Activated CD4-positive, alpha-beta T cell treated with anti-CD3 and anti-CD28 coated beads, Interleukin-2, amount 50 U/mL, for 4 hours (primary cell): ENCODE data around the gene RHBDD1.

Source experiments
- DNase-seq, 2 experiments: peaks; one replicate each; pipeline ENCODE4 v3.0.0-alpha.2; 2020

RHBDD1 gene

GRCh38 chr2:226943862-226944620 lies 108.2 kb downstream of the RHBDD1 start:
- no peak for DNase-seq

DNA sequence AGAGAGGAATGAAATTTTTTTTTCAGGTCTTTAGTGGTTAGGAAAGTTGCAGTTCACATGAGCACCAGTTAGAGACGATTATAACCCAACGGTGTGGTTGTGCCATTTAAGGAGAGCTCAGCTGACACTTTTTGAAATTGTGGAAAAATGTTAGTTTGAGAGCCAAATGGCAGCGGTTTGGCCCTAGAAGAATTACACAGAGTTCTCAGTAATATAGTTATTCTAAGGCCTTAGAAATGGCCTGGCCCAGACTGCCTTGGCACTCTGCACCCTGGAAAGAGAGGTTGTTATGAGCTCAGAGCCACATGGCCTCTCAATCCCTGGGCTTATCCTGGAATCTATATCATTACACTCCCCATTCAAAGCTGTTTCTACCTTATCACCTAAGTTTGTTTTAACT lies 117.4 kb downstream of the RHBDD1 start:
- no peak for DNase-seq

- no peak for DNase-seq
Measured at GRCh38 chr2:226953826-226954225, 118.0 kb downstream of the RHBDD1 start.

DNA sequence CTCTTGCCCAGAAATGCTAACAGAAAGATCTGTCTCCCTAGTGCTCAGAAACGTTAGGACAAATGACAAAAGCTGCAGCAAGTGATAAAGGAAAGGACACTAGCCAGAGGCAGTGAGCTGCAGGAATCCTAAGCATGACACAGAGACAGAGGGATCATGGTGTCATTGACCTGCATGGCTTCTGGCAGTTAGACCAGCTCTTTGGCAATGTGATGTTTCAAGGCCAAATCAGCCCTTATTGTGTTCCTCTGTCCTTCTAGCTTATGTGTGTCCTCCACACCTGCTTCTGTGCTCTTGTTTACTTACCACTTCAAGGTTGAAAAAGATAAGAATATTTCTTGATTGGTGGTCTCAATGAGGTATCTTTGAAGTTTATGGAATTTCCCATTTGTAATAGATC lies 120.8 kb downstream of the RHBDD1 start:
- DNase-seq, result no peak

DNA sequence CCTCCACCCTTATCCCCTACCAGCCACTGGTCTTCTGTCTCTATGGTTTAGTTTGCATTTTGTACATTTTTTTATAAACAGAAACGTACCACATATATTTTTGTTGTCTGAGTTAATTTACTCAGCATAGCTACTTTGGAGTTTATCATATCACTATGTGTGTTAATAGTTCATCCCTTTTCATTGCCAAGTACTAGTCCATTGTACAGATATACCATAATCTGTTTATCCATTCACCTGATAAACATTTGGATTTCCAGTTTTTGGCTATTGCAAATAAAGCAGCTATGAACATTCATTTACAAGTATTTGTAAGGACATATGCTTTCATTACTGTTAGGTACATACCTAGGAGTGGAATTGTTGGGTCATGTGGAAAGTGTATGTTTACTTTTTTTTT lies 123.6 kb downstream of the RHBDD1 start:
- no peak for DNase-seq

- DNase-seq, result no peak
Measured at GRCh38 chr2:226962176-226962773, 126.4 kb downstream of the RHBDD1 start.

- DNase-seq, result no peak
Measured at GRCh38 chr2:226963528-226963927, 127.7 kb downstream of the RHBDD1 start.

DNA sequence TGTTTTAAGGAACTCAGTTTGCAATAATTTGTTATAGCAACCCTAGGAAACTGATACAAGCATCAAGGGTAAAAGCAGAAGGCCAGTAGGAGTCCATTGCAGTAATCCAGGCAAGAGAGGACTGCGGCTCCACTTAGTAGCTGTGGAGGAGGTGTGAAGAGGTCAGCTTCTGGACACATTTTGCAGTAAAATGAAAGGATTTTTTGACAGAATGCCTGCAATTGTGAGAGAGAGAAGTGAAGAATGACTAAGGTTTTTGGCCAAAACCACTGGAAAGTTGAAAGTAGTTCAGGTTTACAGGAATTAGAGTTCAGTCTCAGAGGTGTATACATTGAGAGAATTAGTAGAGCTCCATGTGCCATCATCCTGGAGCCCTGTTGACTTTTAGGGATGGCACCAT lies 129.5 kb downstream of the RHBDD1 start:
- DNase-seq, result no peak

- no peak for DNase-seq
Measured at GRCh38 chr2:226969417-226970080, 133.7 kb downstream of the RHBDD1 start.

- DNase-seq, result no peak
Measured at GRCh38 chr2:226970362-226970761, 134.5 kb downstream of the RHBDD1 start.

- no peak for DNase-seq
Measured at GRCh38 chr2:226971084-226971483, 135.2 kb downstream of the RHBDD1 start.

DNA sequence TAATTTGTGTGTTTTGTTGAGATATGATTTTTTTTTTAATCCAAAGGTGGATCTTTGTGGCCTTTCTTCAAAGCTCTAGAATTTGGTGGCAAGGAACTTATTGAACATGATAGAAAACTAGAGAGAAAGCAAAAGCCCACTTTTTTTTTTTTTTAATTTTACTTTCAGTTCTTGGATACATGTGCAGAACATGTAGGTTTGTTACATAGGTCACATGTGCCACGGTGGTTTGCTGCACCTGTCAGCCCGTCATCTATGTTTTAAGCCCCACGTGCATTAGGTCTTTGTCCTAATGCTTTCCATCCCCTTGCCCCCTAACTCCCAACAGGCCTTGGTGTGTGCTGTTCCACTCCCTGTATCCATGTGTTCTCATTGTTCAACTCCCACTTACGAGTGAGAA lies 135.9 kb downstream of the RHBDD1 start:
- no peak for DNase-seq

GRCh38 chr2:226973816-226974215 lies 138.0 kb downstream of the RHBDD1 start:
- no peak for DNase-seq

GRCh38 chr2:226977775-226978190 lies 141.9 kb downstream of the RHBDD1 start:
- DNase-seq, result no peak

DNA sequence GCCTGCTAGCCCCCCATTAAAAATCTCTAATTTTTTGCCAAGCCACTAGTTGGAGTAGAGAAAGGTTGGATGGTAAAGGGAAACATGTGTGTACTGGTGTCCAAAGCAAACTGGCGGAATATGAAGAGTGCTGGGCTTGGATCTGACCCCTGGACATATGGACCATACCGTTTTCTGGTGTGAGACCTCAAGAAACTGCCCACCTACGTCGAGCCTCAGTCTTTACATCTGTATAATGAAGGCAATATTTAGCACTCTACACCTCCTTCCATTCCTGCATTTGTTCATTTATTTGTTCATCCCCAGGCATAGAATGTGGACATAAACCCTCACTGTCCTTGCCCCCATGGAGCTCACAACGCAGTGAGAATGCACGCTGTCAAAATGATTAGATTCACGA lies 142.4 kb downstream of the RHBDD1 start:
- no peak for DNase-seq

GRCh38 chr2:226979004-226979403 lies 143.2 kb downstream of the RHBDD1 start:
- DNase-seq, result no peak

DNA sequence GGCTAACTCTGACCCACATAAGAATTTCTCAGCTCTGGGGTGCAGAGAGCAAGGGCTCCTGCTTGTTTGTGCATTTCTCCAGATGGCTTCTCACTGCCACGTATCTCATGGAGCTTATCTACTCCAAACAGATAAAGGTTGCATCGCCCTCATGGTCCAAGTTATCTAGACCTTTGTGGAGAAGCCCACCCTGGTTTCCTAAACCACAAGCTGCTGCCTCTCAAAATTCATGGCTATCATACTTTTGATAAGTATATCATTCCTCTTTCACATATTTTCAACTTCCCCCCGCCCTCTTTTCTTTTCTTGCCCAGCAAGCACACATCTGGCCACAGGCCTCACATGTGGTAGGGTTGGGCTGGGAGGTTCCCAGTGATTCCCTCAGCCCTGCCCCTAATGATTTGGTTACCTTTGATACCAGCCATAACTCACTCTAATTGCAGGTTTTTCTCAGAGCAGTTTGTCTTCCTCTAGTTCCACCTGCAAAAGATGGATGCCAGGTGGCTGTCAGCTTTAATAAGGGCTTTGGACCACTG lies 146.0 kb downstream of the RHBDD1 start:
- DNase-seq, result no peak

- no peak for DNase-seq
Measured at GRCh38 chr2:226983895-226984749, 148.3 kb downstream of the RHBDD1 start.

GRCh38 chr2:226984750-226985582 lies 149.1 kb downstream of the RHBDD1 start:
- DNase-seq, result no peak

DNA sequence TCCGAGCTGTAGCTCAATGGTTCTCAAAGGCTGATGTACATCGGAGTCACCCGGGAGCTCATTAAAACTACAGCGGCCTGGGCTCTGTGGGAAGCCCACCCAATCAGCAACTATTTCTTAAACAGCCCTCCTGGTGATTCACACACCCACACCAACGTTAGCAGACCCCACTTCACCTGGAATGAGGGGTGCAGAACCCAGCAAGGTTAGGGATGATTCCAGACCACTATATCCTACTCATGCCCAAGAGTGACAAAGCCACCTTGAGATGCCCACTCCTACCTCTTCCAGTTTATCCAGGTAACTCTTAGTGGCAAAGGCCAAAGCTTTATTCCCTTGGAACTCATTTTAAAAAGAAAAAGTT lies 149.7 kb downstream of the RHBDD1 start:
- no peak for DNase-seq

DNA sequence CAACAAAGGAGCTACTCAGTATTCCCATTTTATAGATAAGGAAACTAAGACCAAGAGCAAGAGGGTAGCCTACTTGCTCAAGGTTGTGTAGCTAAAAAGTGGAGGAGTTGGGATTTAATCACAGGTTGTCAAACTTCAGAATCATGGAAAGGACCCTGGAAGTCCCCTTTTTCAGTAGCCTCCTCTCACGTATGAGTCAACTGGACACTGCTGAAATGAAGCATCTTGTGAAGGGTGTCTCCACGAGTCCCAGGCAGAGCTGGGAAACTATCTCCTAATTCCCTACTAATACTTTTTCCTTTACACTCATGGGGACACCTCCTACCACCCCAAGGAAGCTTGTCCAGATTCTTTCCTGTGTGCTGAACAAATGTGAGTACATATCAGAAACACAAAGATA lies 155.8 kb downstream of the RHBDD1 start:
- no peak for DNase-seq

DNA sequence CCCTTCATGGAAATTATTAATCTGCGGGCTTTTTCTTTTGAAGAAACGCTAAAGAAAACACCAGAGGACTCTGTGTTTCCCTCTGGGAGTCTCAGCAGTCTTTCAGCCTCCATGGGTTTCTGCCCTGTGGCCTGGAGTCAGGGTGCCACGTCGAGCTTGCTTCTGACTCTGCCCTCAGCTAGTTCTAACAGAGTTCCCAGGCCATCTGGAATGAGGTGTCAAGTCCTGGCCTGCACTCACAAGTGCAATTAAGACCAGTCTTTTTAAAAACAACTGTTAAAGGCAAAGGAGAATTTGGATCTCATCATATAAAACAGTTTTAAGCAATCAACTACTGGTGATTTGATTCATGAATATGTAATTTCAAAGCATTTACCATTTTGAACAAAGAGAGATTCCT lies 157.3 kb downstream of the RHBDD1 start:
- no peak for DNase-seq
